Erythroblast (primary cell): ENCODE data around the gene PDZD7.

Source experiments
- GATA1 ChIP-seq: IDR thresholded peaks from 2 replicates; pipeline ENCODE4 v1.6.1; 2011; ENCODE audit warnings: low read depth, mild to moderate bottlenecking, control low read depth, low read length, moderate library complexity
- POLR2A ChIP-seq: IDR thresholded peaks from 2 replicates; pipeline ENCODE4 v1.6.1; 2011; ENCODE audit warnings: mild to moderate bottlenecking, low read length

DNA sequence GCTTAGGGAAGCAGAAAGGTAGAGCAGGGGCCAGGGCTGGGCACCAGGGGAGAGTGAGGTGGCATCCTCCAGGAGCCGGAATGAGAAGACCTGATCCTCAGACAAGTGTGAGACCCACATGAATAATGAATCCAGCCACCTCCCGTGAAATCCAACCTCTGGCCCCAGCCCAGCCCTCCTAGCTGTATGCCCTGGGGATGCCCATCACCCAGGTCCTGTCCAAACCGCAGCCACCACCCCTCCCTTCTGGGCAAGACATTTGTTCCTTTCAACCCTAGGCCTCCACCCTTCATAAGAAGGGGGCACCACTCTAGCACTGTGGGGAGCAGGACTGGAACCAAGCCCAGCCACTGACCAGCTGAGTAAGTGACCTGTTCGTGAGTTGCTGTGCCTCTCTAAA, 9.7 kb downstream of the PDZD7 start:
- TF ChIP-seq POLR2A (no peak), GATA1 (no peak)
